SU-DHL-6 (cell line): Measurements from ENCODE around the gene TUFT1.

Source experiments
- H2AFZ ChIP-seq: fragments of 200-600 bp; sonication (generic); 2 replicates; pipeline ENCODE4 v1.6.1; 2014; ENCODE audit warnings: low read depth, mild to moderate bottlenecking, moderate library complexity, mixed read lengths, antibody characterized with exemption, low read length; ENCODE audit not compliant: severe bottlenecking
- H3F3A ChIP-seq: fragments of 200-600 bp; shearing (Covaris generic); 2 replicates; pipeline ENCODE4 v1.6.0; 2016; ENCODE audit warnings: antibody characterized with exemption, mild to moderate bottlenecking; ENCODE audit not compliant: insufficient read depth
- H3K27ac ChIP-seq: fragments of 200-600 bp; sonication (generic); 2 replicates; pipeline ENCODE4 v1.5.1; 2016; ENCODE audit warnings: low read depth, mild to moderate bottlenecking, low read length, moderate library complexity, mixed read lengths
- H3K27me3 ChIP-seq: fragments of 200-600 bp; sonication (generic), shearing (Covaris generic); 2 replicates; pipeline ENCODE4 v1.6.0; 2014; ENCODE audit warnings: mild to moderate bottlenecking, low read length
- H3K36me3 ChIP-seq: fragments of 200-600 bp; sonication (generic); 2 replicates; pipeline ENCODE4 v1.6.1; 2014; ENCODE audit warnings: mild to moderate bottlenecking, low read length, mixed read lengths
- H3K4me2 ChIP-seq: fragments of 300-600, 200-600 bp; shearing (Covaris generic), sonication (generic); 2 replicates; pipeline ENCODE4 v1.6.0; 2014; ENCODE audit warnings: low read length, low read depth, mild to moderate bottlenecking; ENCODE audit not compliant: poor library complexity, severe bottlenecking
- H3K4me3 ChIP-seq: fragments of 200-600 bp; sonication (generic); 2 replicates; pipeline ENCODE4 v1.5.1; 2014; ENCODE audit warnings: antibody characterized with exemption, low read length, mild to moderate bottlenecking, mixed read lengths; ENCODE audit not compliant: insufficient read depth, poor library complexity, severe bottlenecking
- H3K79me2 ChIP-seq: fragments of 200-600 bp; sonication (generic); 2 replicates; pipeline ENCODE4 v1.6.1; 2014; ENCODE audit warnings: mild to moderate bottlenecking, low read length, moderate library complexity; ENCODE audit not compliant: insufficient read depth
- H3K9ac ChIP-seq: fragments of 200-600 bp; sonication (generic); 2 replicates; pipeline ENCODE4 v1.7.0; 2014; ENCODE audit warnings: mild to moderate bottlenecking, low read length
- H3K9me2 ChIP-seq: fragments of 200-600 bp; sonication (generic); replicated peaks from 2 replicates; pipeline ENCODE4 v1.6.1; 2014; ENCODE audit warnings: low read length; ENCODE audit not compliant: insufficient read depth
- H3K9me3 ChIP-seq: fragments of 200-600 bp; sonication (generic); 2 replicates; pipeline ENCODE4 v1.6.1; 2014; ENCODE audit warnings: low read length, mixed read lengths; ENCODE audit not compliant: insufficient read depth
- H4K20me1 ChIP-seq: fragments of 200-600 bp; sonication (generic); 2 replicates; pipeline ENCODE4 v1.6.1; 2014; ENCODE audit warnings: low read depth, mild to moderate bottlenecking, antibody characterized with exemption, low read length, moderate library complexity, mixed read lengths
- EZH2phosphoT487 ChIP-seq: fragments of 200-600 bp; sonication (generic), shearing (Covaris generic); conservative IDR thresholded peaks from 2 replicates; pipeline ENCODE4 v1.6.1; 2018; ENCODE audit warnings: mild to moderate bottlenecking, antibody characterized with exemption, low read length, moderate library complexity, mixed read lengths
- TF ChIP-seq, protein P1 (sequence below): fragments of 200-600 bp; sonication (generic); IDR thresholded peaks from one replicate; pipeline ENCODE4 v1.5.1; 2017; ENCODE audit warnings: antibody characterized with exemption, mild to moderate bottlenecking, low read length, moderate library complexity; ENCODE audit not compliant: insufficient read depth, poor library complexity, severe bottlenecking

TUFT1 gene

DNA sequence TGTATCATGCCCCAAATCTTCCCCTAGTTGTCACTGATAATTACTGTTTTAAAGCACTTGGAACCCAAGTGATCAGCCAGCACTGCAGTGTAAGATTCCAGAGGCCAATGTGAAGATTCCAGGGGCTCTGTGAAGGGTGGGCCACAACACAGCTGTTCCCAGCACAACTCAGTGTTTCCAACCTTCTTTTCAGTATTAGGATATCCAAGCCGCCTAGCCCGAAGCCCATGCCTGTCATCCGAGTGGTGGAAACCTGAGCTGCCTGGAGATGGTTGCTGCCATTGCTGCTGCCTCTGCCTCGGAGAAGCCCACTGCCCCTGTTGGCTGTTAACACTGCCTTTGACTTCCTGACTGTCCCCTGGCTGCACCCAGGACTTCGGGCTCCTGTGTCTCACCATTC lies 41.3 kb downstream of the TUFT1 start:
- no peaks in the 10 kb centered on the region for H4K20me1 ChIP-seq
- no peak overlapping the region for H2AFZ ChIP-seq
- H3K9ac ChIP-seq: no peak overlapping the region
- no peak overlapping the region for H3K4me2 ChIP-seq
- no peak overlapping the region for H3K27ac ChIP-seq
- H3K9me3 ChIP-seq: no peaks in the 10 kb centered on the region
- no peaks in the 10 kb centered on the region for H3K79me2 ChIP-seq
- no peaks in the 10 kb centered on the region for H3F3A ChIP-seq
- no peak overlapping the region for H3K4me3 ChIP-seq
- no peaks in the 10 kb centered on the region for H3K36me3 ChIP-seq
- no peak for TF ChIP-seq EZH2phosphoT487
- TF ChIP-seq, protein P1, sequence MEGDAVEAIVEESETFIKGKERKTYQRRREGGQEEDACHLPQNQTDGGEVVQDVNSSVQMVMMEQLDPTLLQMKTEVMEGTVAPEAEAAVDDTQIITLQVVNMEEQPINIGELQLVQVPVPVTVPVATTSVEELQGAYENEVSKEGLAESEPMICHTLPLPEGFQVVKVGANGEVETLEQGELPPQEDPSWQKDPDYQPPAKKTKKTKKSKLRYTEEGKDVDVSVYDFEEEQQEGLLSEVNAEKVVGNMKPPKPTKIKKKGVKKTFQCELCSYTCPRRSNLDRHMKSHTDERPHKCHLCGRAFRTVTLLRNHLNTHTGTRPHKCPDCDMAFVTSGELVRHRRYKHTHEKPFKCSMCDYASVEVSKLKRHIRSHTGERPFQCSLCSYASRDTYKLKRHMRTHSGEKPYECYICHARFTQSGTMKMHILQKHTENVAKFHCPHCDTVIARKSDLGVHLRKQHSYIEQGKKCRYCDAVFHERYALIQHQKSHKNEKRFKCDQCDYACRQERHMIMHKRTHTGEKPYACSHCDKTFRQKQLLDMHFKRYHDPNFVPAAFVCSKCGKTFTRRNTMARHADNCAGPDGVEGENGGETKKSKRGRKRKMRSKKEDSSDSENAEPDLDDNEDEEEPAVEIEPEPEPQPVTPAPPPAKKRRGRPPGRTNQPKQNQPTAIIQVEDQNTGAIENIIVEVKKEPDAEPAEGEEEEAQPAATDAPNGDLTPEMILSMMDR: no peak
- no peaks in the 10 kb centered on the region for H3K27me3 ChIP-seq
- no peaks in the 10 kb centered on the region for H3K9me2 ChIP-seq

DNA sequence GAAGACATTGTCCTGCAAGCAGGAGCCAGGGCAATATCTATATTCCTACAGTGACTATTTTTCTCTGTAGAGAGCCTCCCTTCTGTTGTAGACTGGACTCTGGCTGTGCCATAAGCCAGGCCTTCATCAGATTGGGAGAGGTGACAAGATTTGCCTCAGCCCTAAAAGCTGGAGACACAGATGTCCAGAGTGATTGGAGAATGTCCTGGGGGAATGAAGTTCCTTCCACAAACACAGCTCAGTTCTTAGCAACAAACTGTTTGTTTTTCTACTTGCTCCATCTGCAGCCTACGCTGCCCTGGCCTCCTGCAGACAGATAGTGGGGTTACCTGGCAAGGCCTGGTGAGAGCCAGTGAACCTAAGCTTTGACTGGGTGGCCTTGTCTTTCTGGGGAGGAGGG lies 41.8 kb downstream of the TUFT1 start:
- H3K27ac ChIP-seq: no peak overlapping the region
- H4K20me1 ChIP-seq: no peaks in the 10 kb centered on the region
- no peaks in the 10 kb centered on the region for H3K27me3 ChIP-seq
- TF ChIP-seq EZH2phosphoT487: no peak
- TF ChIP-seq, protein P1: no peak
- H3K9me3 ChIP-seq: no peaks in the 10 kb centered on the region
- H3K79me2 ChIP-seq: no peaks in the 10 kb centered on the region
- H3K4me2 ChIP-seq: no peak overlapping the region
- no peak overlapping the region for H3K4me3 ChIP-seq
- no peaks in the 10 kb centered on the region for H3F3A ChIP-seq
- H2AFZ ChIP-seq: no peak overlapping the region
- no peaks in the 10 kb centered on the region for H3K9me2 ChIP-seq
- H3K9ac ChIP-seq: no peak overlapping the region
- no peaks in the 10 kb centered on the region for H3K36me3 ChIP-seq

DNA sequence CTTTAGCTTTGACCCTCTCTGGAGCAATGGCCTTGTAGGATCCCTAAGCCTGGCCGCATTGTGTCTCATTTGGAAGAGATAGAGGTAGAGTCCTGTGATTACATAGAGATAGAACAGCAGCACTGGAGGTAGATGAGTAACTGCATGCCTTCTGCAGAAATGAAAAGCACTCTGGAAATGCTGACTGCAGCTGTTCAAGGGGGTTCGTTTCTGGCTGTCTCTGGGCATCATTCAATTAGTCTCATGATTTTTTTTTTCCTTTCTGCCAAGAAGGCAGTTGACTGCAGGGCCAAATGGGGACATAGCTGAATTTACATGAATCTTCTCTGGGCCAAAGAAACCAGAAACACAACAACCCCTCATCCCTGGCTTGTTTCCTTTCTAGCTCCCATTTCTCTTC lies 43.7 kb downstream of the TUFT1 start:
- H3K9me2 ChIP-seq: no peaks in the 10 kb centered on the region

More for the DNA sequence above, 43.7 kb downstream of the TUFT1 start:
- no peak overlapping the region for H2AFZ ChIP-seq
- no peaks in the 10 kb centered on the region for H3K79me2 ChIP-seq
- H3K27me3 ChIP-seq: no peaks in the 10 kb centered on the region
- no peak overlapping the region for H3K27ac ChIP-seq
- H4K20me1 ChIP-seq: no peaks in the 10 kb centered on the region
- H3K9ac ChIP-seq: no peak overlapping the region
- TF ChIP-seq, protein P1: no peak
- no peak for TF ChIP-seq EZH2phosphoT487
- H3F3A ChIP-seq: no peaks in the 10 kb centered on the region
- H3K9me3 ChIP-seq: no peaks in the 10 kb centered on the region
- H3K36me3 ChIP-seq: no peaks in the 10 kb centered on the region
- H3K4me2 ChIP-seq: no peak overlapping the region
- H3K4me3 ChIP-seq: no peak overlapping the region
